Ascending aorta (tissue), 2 donors: ENCODE data around the gene BBOX1. TPM values are rescaled to one million over a fixed set of nuclear protein-coding genes. Genes with fewer than 3 reads are reported as not detected.
A peak's percentile ranks its signal among the peaks of the same experiment; 100 is the strongest.
"Not testable (repeated sequence)": the region's sequence is repeated elsewhere in the genome, so short reads cannot be mapped to it uniquely, and the experiment has no call there.

ENCODE experiments used
- DNase-seq, 2 donors: peaks; one replicate each; pipeline ENCODE4 v3.0.0-alpha.2; 2019; ENCODE audit warnings: low spot score in 2 of 2
- H3K27ac ChIP-seq, 2 donors: fragments of 200-600 bp; sonication (generic); one replicate each; pipeline ENCODE4 v1.5.1; 2016 to 2017; ENCODE audit warnings: mild to moderate bottlenecking in 1 of 2
- H3K27me3 ChIP-seq: fragments of 200-600 bp; sonication (generic); one replicate; pipeline ENCODE4 v1.5.1; 2017
- H3K36me3 ChIP-seq, 2 donors: fragments of 200-600 bp; sonication (generic); one replicate each; pipeline ENCODE4 v1.5.1; 2016
- H3K4me1 ChIP-seq, 2 donors: fragments of 200-600 bp; sonication (generic); one replicate each; pipeline ENCODE4 v1.5.1; 2016 to 2017; ENCODE audit warnings: mild to moderate bottlenecking in 1 of 2
- H3K4me3 ChIP-seq, 2 donors: fragments of 200-600 bp; sonication (generic); one replicate each; pipeline ENCODE4 v1.5.1; 2016 to 2017; ENCODE audit warnings: mild to moderate bottlenecking in 1 of 2
- H3K9me3 ChIP-seq, 2 donors: fragments of 200-600 bp; sonication (generic); one replicate each; pipeline ENCODE4 v1.5.1; 2016
- intact Hi-C: fragments of 100-400 bp; cut with DNase I; formaldehyde crosslinking; loops from one replicate; pipeline ENCODE4 v1.15.1; 2023
- total RNA-seq: library from RNA; depleted of rRNA; stranded (reverse); fragments of >200 nt; gene quantifications from one replicate; pipeline ENCODE4 v1.1.0, GENCODE V29; 2016
- TF ChIP-seq, protein P1 (sequence below), 3 experiments: fragments of 200-600 bp in 2 of 3; fragments of 450-650 bp in 1 of 3; sonication (generic) in 2 of 3; IDR thresholded peaks; one replicate each; pipeline ENCODE4 v1.5.1; 2016 to 2019; ENCODE audit warnings: antibody characterized with exemption in 3 of 3, mild to moderate bottlenecking in 1 of 3, moderate library complexity in 1 of 3

The BBOX1 gene
- total RNA-seq, 1 donor from 2014 or later, result not detected

DNA sequence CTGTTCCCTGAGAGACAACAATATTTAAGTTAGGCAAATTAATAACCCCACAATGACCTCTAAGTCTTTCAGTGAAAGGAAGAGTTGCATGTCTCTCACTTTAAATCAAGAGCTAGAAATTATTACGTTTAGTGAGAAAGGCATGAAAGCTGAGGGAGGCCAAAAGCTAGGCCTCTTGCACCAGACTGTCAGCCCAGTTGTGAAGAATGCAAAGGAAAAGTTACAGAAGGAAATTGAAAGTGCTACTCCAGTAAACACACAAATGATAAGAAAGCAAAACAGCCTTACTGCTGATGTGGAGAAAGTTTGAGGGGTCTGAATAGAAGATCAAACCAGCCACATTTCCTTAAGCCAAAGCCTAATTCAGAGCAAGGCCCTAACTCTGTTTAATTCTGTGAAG lies 45.0 kb downstream of the BBOX1 start:
- H3K4me1 ChIP-seq, result peaks cover 0 to 2% of the 10 kb centered on the region in 2 donors
- TF ChIP-seq, protein P1, sequence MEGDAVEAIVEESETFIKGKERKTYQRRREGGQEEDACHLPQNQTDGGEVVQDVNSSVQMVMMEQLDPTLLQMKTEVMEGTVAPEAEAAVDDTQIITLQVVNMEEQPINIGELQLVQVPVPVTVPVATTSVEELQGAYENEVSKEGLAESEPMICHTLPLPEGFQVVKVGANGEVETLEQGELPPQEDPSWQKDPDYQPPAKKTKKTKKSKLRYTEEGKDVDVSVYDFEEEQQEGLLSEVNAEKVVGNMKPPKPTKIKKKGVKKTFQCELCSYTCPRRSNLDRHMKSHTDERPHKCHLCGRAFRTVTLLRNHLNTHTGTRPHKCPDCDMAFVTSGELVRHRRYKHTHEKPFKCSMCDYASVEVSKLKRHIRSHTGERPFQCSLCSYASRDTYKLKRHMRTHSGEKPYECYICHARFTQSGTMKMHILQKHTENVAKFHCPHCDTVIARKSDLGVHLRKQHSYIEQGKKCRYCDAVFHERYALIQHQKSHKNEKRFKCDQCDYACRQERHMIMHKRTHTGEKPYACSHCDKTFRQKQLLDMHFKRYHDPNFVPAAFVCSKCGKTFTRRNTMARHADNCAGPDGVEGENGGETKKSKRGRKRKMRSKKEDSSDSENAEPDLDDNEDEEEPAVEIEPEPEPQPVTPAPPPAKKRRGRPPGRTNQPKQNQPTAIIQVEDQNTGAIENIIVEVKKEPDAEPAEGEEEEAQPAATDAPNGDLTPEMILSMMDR (IDR thresholded peaks at IDR 0.05), result no peak
- H3K4me3 ChIP-seq, result no peak overlapping the region
- no peak overlapping the region for H3K27ac ChIP-seq
- no peaks in the 10 kb centered on the region for H3K27me3 ChIP-seq
- no peaks in the 10 kb centered on the region for H3K36me3 ChIP-seq
- peaks cover 0 to 3% of the 10 kb centered on the region in 2 donors for H3K9me3 ChIP-seq
- intact Hi-C loops, result no loop called here
- DNase-seq, result no peak

DNA sequence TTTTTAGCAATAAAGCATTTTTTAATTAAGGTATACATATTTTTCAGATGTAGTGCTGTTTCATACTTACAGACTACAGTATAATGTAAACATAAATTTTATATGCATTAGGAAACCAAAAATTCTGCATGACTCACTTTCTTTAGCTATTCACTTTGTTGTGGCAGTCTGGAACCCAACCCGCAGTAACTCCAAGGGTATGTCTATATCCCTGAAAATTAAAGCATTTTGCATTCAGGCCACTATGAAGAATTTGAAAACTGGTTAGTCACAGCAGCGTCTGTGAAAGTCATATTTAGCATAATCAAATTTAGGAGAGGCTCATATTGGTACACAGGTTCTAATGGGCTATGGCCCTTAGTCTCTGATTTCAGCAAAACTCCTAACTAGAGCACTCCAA lies 46.8 kb downstream of the BBOX1 start:
- no peaks in the 10 kb centered on the region for H3K27me3 ChIP-seq
- no peak overlapping the region for H3K4me3 ChIP-seq
- peaks cover 0 to 5% of the 10 kb centered on the region in 2 donors for H3K9me3 ChIP-seq
- H3K4me1 ChIP-seq, result peaks cover 0 to 2% of the 10 kb centered on the region in 2 donors
- H3K27ac ChIP-seq, result no peak overlapping the region
- TF ChIP-seq, protein P1 (IDR thresholded peaks at IDR 0.05), result no peak
- no peak for DNase-seq
- H3K36me3 ChIP-seq, result no peaks in the 10 kb centered on the region
- intact Hi-C loops, result no loop called here

DNA sequence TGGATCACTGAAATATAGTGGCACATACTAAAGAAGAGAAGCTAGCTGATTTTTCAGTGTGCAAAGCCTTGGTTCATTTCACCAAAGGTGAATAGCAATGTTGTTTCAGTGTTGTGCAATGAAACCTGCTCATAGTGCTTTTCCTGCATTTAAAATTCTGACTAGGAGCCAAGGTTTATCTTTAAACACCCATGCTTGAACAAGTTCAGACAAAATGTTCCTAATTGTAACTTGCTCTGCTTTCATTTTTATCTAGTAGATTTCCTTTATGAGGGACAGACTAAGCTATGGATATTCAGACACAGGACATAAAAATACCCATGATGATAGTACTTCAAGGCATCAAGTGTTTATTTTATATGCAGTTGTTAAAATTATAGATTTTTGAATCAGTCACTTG lies 47.7 kb downstream of the BBOX1 start:
- H3K27me3 ChIP-seq, result no peaks in the 10 kb centered on the region
- no peak overlapping the region for H3K4me3 ChIP-seq
- H3K27ac ChIP-seq, result no peak overlapping the region
- intact Hi-C loops, result no loop called here
- TF ChIP-seq, protein P1 (IDR thresholded peaks at IDR 0.05), result no peak
- no peaks in the 10 kb centered on the region for H3K36me3 ChIP-seq
- H3K4me1 ChIP-seq, result peaks cover 0 to 2% of the 10 kb centered on the region in 2 donors
- DNase-seq, result no peak
- H3K9me3 ChIP-seq, result peaks cover 0 to 5% of the 10 kb centered on the region in 2 donors

DNA sequence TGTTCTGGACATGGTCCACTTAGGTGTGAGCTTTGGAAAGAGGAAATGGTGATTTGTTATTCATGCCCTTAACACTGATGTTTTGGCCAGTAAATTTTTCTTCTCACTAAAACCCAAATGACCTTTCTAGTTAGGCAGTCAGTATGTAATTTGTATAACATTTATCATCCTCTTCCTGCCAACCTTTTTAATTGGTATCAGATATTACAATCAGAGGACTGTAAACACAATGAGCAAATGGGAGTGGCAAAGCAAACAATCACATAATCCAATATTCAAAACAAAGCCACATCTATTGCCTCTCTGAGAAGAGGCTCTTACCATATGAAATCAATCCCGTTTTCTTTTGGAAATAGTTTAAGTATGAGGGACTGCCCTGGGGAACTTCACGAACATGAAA lies 49.1 kb downstream of the BBOX1 start:
- peaks cover 0 to 5% of the 10 kb centered on the region in 2 donors for H3K4me1 ChIP-seq
- no peak overlapping the region for H3K4me3 ChIP-seq
- no peak overlapping the region for H3K27ac ChIP-seq
- H3K27me3 ChIP-seq, result no peaks in the 10 kb centered on the region
- no peak for DNase-seq
- TF ChIP-seq, protein P1 (IDR thresholded peaks at IDR 0.05), result no peak
- H3K9me3 ChIP-seq, result peaks cover 0 to 5% of the 10 kb centered on the region in 2 donors
- no peaks in the 10 kb centered on the region for H3K36me3 ChIP-seq
- intact Hi-C loops, result no loop called here

DNA sequence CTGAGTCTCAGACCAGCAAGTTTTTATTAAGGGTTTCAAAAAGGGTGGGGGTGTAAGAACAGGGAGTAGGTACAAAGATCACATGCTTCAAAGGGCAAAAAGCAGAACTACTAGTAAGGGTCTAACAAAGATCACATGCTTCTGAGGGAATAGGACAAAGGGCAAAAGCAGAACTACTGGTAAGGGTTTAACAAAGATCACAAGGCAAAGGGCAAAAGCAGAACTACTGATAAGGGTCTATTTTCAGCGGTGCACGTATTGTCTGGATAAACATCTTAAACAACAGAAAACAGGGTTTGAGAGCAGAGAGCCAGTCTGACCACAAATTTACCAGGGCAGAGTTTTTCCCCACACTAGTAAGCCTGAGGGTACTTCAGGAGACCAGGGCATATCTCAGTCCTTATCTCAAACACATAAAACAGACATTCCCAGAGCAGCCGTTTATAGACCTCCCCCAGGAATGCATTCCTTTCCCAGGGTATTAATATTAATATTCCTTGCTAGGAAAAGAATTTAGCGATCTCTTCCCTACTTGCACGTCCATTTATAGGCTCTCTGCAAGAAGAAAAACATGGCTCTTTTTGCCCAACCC lies 49.8 kb downstream of the BBOX1 start:
- DNase-seq, H3K36me3 ChIP-seq, H3K9me3 ChIP-seq, H3K27me3 ChIP-seq, H3K4me1 ChIP-seq, H3K27ac ChIP-seq, intact Hi-C loops, H3K4me3 ChIP-seq: not testable (repeated sequence)

DNA sequence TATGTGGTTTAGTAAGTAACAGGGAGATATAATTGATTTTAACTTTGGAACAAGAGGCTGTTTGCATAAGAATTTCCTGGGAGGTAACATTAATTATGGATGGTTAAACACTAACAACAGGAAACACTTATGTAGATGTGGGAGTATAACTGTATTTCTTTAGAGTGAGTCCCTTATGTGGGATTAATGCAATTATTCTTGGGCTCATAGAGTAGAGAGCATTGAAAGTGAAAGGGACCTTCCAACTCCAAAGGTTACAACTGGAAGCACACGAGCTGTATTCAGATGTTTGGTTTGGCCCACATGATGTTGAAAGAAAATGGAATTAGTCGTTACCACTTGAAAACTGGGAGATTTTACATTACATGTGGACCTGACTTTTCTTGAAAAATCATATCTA lies 53.5 kb downstream of the BBOX1 start:
- DNase-seq, result no peak
- H3K27me3 ChIP-seq, result no peaks in the 10 kb centered on the region
- TF ChIP-seq, protein P1 (IDR thresholded peaks at IDR 0.05), result no peak
- no peak overlapping the region for H3K4me3 ChIP-seq
- H3K9me3 ChIP-seq, result peaks cover 0 to 5% of the 10 kb centered on the region in 2 donors
- peak overlapping the region; percentile 37 to 51 for H3K27ac ChIP-seq
- H3K36me3 ChIP-seq, result no peaks in the 10 kb centered on the region
- H3K4me1 ChIP-seq, result peaks cover 0 to 6% of the 10 kb centered on the region in 2 donors
- intact Hi-C loops, result no loop called here
